Measurements from ENCODE around the gene CD84. TPM values are rescaled to one million over a fixed set of nuclear protein-coding genes. Genes with fewer than 3 reads are reported as not detected.
A peak's percentile ranks its signal among the peaks of the same experiment; 100 is the strongest.
"Not testable (repeated sequence)": the region's sequence is repeated elsewhere in the genome, so short reads cannot be mapped to it uniquely, and the experiment has no call there.

CD84 gene
- total and polyA plus RNA-seq, 12 donors = 1.0 to 29.9 (median 12.4) TPM

- intact Hi-C loops (cut with DNase I) = no loop called here
- no peaks in the 10 kb centered on the region for H3K27me3 ChIP-seq
- no peaks in the 10 kb centered on the region for H3K36me3 ChIP-seq (replicated peaks in 1 of 2)
- H3K4me1 ChIP-seq (replicated peaks in 1 of 2) = no peaks in the 10 kb centered on the region
- no peaks in the 10 kb centered on the region for H3K9me3 ChIP-seq (replicated peaks in 1 of 3)
- DNase-seq = no peak
- no peak for TF ChIP-seq CTCF (IDR thresholded peaks at IDR 0.05)
- no peak for TF ChIP-seq POLR2A (IDR thresholded peaks at IDR 0.05)
- no peak overlapping the region for H3K27ac ChIP-seq
- H3K4me3 ChIP-seq = no peak overlapping the region
Observed at GRCh38 chr1:160560806-160561205, 18.5 kb downstream of the CD84 start.

GRCh38 chr1:160560045-160560705 lies 19.1 kb downstream of the CD84 start:
- no peaks in the 10 kb centered on the region for H3K4me1 ChIP-seq (replicated peaks in 1 of 2)
- H3K4me3 ChIP-seq = no peak overlapping the region
- WGBS, 4 donors = 54 to 77% (median 71%) methylated on average over 4 of the region's 4 CpGs
- no peaks in the 10 kb centered on the region for H3K27me3 ChIP-seq
- intact Hi-C loops (cut with DNase I) = no loop called here
- H3K36me3 ChIP-seq (replicated peaks in 1 of 2) = no peaks in the 10 kb centered on the region
- H3K9me3 ChIP-seq (replicated peaks in 1 of 3) = no peaks in the 10 kb centered on the region
- no peak for DNase-seq
- no peak for TF ChIP-seq CTCF (IDR thresholded peaks at IDR 0.05)
- TF ChIP-seq POLR2A (IDR thresholded peaks at IDR 0.05) = no peak
- peak overlapping the region in 1 of 5 donors; percentile 26 for H3K27ac ChIP-seq

- H3K27me3 ChIP-seq; DNase-seq; H3K4me3 ChIP-seq; H3K27ac ChIP-seq; intact Hi-C loops (cut with DNase I); H3K36me3 ChIP-seq (replicated peaks in 1 of 2); H3K4me1 ChIP-seq (replicated peaks in 1 of 2); H3K9me3 ChIP-seq (replicated peaks in 1 of 3): not testable (repeated sequence)
- 50 to 84% (median 68%) methylated on average over 3 of the region's 3 CpGs for WGBS, 4 donors
Observed at GRCh38 chr1:160559437-160559836, 19.9 kb downstream of the CD84 start.

- TF ChIP-seq POLR2A (IDR thresholded peaks at IDR 0.05) (no peak), CTCF (IDR thresholded peaks at IDR 0.05) (no peak)
- Histone ChIP-seq H3K36me3 (replicated peaks in 1 of 2) (no peaks in the 10 kb centered on the region), H3K27ac (no peak overlapping the region), H3K4me3 (no peak overlapping the region), H3K27me3 (no peaks in the 10 kb centered on the region), H3K4me1 (replicated peaks in 1 of 2) (no peaks in the 10 kb centered on the region), H3K9me3 (replicated peaks in 1 of 3) (no peaks in the 10 kb centered on the region)
- no peak for DNase-seq
- 67 to 73% (median 70%) methylated on average over 4 of the region's 4 CpGs for whole genome bisulfite sequencing, 4 donors
- intact Hi-C loops (cut with DNase I) = no loop called here
Observed at GRCh38 chr1:160558660-160559380, 20.5 kb downstream of the CD84 start.

- TF ChIP-seq CTCF (IDR thresholded peaks at IDR 0.05) (no peak), POLR2A (IDR thresholded peaks at IDR 0.05) (no peak)
- WGBS, 4 donors = 62 to 83% (median 68%) methylated on average over 3 to 4 of the region's 4 CpGs
- H3K4me1 ChIP-seq (replicated peaks in 1 of 2) = no peaks in the 10 kb centered on the region
Observed at GRCh38 chr1:160553778-160554177, 25.5 kb downstream of the CD84 start.

More at GRCh38 chr1:160553778-160554177, 25.5 kb downstream of the CD84 start:
- no peak overlapping the region for H3K27ac ChIP-seq
- intact Hi-C loops (cut with DNase I) = no loop called here
- no peak for DNase-seq
- no peaks in the 10 kb centered on the region for H3K27me3 ChIP-seq
- no peaks in the 10 kb centered on the region for H3K36me3 ChIP-seq (replicated peaks in 1 of 2)
- H3K4me3 ChIP-seq = no peak overlapping the region
- H3K9me3 ChIP-seq (replicated peaks in 1 of 3) = no peaks in the 10 kb centered on the region

All from adrenal gland (tissue), 12 donors.